ENCODE data around the gene LCA5L.
A peak's percentile ranks its signal among the peaks of the same experiment; 100 is the strongest.

GRCh38 chr21:39456665-39457064 is 11.1 kb upstream of the LCA5L start:
- no peak for TF ChIP-seq POLR2A (IDR thresholded peaks at IDR 0.05)
- peak in 1 of 2 donors; percentile 24 for TF ChIP-seq CTCF (IDR thresholded peaks at IDR 0.05)
- no peak for TF ChIP-seq POLR2AphosphoS5 (IDR thresholded peaks at IDR 0.05)
- TF ChIP-seq EP300 (IDR thresholded peaks at IDR 0.05): no peak
